Activated CD4-positive, alpha-beta T cell treated with anti-CD3 and anti-CD28 coated beads, Interleukin-2, amount 50 U/mL, for 16 hours (primary cell): ENCODE data around the gene GOLT1B.

ENCODE experiments used
- DNase-seq: peaks from one replicate; pipeline ENCODE4 v3.0.0-alpha.2; 2020

GOLT1B gene

DNA sequence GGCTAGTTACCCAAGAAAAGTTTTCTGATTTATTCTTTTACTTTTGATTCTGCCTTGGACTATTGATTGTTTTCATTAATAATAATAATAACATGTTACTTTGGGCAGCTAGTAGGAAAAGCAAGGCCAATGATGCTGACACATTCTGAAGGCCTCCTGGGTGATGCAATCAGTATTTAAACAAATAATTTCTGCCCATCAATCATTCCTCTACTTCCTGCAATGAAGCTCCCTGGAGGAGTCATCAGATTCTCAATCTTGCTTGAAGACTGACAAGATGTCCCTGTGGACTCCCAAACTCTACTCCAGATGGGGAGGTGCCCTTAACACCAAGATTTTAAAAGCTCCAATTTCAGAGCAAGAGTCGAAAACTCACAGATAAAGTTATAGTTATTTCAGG, 24.5 kb downstream of the GOLT1B start, which contains the start of gene SPX:
SPX (plus strand) TSS at position 244 of the 400 bp plus-strand sequence. CDS start 177 bp downstream, outside the sequence.
- DNase-seq, result no peak

DNA sequence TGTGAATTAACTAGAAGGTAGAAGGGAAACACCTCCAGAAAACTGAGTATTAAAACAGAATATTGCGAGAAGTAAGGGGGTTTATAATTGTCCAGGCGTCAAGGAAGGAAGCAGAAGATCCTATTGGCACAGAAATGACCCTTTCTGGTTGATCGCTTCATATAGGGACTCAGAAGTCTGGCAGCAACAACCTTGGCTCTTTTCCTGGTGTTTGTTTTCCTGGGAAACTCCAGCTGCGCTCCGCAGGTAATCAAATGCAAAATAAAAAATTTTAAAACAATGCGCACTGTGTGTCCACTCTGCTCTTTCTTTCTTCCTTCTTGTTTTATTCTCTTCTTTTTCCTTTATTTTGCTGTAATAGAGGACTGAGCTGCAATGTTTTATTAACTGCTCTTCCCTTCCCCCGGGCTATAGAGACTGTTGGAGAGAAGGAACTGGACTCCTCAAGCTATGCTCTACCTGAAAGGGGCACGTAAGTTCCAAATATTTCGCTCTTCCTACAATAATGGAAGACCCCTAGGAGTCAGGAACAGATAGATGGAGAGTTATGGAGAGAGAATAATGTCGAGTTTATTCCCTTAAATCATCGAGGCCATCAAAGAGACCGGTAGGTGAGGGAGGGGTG, 25.2 kb downstream of the GOLT1B start:
- DNase-seq, result no peak

- peak; percentile 70 for DNase-seq
Observed at GRCh38 chr12:21527451-21528180, 26.0 kb downstream of the GOLT1B start.

DNA sequence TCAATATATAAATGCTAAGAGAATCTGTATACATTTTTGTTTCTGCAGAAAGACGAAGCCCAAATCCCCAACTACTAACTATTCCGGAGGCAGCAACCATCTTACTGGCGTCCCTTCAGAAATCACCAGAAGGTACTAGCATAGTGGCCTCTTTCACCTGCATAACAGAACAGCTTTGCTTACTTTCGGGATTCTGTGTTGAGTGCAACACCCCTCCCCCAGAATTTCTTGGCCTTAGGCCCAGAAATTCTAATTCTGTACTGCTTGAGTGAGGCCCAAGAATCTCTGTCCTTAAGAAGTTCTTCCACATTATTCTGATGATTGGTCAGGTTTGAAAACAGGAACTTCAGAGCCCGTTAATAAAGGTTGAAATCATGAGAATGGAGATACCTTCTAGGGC, 27.4 kb downstream of the GOLT1B start:
- no peak for DNase-seq

- DNase-seq, result no peak
Observed at GRCh38 chr12:21529456-21529855, 27.9 kb downstream of the GOLT1B start.

GRCh38 chr12:21538061-21538653, 36.6 kb downstream of the GOLT1B start:
- no peak for DNase-seq

DNA sequence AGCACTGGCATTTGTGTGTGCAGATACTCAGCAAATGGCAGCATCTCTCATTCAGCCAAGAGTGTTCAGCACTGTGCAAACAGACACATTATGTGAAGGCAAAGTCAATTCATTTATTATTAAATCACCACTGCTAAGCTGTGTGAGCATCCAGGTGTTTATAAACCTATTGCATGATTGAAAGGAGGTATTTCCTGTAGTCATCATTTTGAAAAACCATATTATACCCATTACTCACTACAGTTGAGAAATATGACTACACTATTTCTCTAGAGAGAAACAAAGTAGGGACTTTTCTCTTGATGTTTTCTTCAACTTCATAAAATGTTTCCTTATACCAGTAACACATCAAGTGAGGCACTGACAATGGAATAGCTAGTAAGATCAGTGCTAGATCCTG, 38.2 kb downstream of the GOLT1B start:
- DNase-seq, result peak; percentile 59

DNA sequence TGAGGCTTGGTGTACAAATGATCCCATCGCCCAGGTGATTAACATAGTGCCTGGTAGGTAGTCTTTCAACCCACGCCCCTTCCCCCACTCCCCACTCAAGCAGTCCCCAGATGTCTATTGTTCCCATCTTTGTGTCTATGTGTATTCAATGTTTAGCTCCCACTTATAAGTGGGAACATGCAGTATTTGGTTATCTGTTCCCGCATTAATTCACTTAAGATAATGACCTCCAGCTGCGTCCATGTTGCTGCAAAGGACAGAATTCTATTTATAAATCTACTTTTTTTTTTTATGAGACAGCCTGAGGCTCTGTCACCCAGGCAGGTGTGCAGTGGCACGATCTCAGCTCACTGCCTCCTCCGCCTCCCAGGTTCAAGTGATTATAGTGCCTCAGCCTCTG, 40.2 kb downstream of the GOLT1B start:
- DNase-seq, result no peak

DNA sequence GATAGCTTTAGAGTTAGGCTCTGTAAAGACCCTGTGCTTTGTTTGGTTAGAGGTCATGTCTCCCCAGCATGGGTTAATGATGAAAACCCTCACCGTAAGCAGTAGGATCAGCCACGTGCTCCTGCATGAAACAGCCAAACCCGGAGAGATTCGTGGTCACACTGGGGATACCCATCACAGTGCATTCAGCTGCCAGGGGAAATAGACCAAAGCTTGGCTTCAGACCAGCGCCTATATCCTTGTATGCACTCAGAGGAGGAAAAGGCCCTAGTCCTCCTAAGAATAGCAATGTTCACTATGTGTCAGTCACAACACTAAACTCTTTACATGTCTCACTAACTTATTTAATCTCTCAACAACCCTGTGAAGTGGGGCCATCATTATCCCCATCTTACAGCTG, 40.8 kb downstream of the GOLT1B start:
- no peak for DNase-seq

GRCh38 chr12:21543151-21543550, 41.6 kb downstream of the GOLT1B start:
- DNase-seq, result no peak

DNA sequence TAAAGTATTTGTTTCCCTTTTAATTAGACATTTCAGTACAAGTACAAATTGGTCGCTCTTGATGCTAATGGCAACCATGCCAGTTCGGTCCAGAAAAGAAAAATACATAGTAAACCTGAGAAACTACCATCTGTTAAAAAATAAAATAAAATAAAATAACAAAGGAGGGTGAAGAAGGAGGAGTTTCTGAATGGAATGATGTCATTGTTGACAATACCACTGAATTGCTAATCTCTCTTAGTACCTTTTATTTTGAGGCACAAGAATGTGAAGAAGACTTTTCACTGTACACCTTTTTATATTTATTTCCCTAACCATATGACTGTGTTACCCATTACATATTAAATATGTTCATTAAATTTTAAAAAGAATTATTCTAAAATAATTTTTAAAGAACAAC, 44.0 kb downstream of the GOLT1B start:
- DNase-seq, result no peak

DNA sequence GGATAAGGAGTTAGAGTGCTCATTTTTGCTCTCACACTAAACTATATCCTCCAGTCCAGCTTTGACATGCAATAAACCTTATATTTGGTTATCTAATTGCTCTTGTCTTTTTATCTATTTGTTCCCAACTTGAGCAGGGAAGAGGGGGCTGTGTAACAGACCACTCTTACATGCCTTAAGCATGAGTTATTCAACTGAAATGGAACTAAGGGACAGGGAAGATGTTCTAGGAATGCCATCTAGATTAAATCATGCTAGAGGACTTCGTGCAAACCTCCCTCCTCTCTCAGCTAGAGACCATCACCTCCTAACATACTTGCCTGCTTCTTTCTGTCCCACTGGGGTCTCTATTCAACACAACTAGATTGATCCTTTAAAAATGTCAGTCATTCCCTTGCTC, 45.1 kb downstream of the GOLT1B start:
- no peak for DNase-seq

- no peak for DNase-seq
Observed at GRCh38 chr12:21547437-21547836, 45.8 kb downstream of the GOLT1B start.

DNA sequence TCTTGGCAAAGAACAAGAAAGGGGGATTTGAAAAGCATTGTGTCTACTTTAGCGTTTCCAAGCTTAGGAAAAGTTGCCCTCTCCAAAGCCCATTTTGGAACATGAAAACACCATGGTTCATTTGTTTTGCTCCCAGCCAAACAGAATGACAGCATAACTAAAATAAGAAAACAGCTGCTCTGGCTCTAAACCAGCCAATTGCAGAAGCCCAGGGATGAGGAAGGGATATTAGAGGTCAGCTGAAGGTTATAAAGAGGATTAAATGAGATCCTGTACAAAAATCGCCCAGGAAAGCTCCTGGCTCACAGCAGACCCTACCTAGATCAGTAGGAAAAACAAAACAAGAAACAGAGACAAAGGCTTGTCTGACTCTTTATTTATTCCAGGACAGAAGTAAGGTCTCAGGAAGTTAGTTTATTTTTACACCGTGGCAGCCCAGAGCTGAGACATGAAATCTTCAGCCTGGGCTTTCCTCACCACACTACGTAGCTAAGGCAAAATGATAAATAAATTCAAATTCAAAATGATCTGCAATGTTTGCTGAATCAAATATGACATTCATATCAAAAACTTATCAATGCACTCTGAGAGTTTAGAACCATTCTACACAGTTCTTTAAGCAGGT, 50.4 kb downstream of the GOLT1B start:
- no peak for DNase-seq

DNA sequence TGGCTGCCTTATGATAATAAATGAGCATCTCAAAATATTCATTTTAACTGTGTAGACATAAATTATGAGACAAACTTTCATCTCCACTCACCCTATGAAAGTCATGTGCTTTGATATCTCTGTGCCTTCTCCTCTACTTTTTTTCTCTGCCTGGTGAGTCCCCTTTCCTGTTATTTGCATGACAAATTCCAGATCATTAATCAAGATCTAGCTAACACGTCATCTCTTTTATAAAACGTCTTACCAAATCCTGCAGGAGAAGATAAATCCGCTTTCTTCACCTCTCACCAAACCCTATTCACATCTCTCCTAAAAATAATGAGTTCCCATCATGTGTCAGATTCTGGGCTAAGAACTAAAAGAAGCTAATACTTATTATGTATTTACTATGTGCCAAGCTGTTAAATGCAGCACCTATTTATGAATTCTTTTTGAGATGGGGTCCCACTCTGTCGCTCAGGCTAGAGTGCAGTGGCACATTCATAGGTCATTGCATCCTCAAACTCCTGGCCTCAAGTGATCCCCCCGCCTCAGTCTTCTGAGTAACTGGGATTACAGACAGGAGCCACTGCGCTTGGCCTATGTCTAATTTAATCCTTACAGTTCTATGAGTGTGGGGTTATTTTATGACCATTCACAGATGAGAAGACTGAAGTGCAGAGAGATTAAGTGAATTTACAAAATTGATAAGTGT, 51.2 kb downstream of the GOLT1B start:
- no peak for DNase-seq

DNA sequence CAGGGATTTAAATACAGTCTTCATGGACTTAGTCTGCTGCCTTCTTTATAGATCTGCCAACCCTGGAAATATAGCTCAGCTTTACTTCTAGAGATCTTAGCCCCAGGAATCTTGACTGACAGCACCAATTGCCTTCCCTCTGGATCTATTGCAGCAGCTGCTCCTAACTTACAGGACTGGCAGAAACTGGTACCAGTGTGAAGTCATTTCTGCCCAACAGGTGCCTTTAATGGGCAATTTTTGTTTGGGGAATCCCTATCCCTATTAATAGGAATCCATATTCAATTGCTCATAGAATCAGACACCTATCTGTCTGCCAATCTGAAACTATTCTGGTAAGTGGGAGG, 51.7 kb downstream of the GOLT1B start:
- DNase-seq, result no peak

- DNase-seq, result no peak
Observed at GRCh38 chr12:21558100-21558679, 56.6 kb downstream of the GOLT1B start.

- DNase-seq, result peak; percentile 49
Observed at GRCh38 chr12:21559855-21560569, 58.4 kb downstream of the GOLT1B start.

GRCh38 chr12:21561158-21561557, 59.6 kb downstream of the GOLT1B start:
- peak; percentile 63 for DNase-seq

DNA sequence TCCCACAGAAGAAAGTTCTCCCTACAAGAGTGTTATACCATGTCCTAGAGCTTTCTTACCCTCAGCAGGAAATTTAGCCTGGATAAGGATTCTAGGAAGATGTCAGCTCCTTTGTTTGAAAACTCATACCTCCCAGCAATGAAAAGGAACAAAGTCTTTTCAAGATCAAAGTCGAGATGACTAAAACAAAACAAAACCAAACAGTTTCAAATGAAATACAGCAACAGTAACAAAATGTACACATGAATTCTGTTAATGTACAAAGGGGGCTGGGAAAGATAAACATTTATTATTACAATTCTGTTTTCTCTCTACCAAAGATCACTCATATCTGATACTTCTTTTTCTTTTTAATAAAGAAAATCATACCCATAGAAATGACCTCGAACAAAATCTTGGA, 61.3 kb downstream of the GOLT1B start:
- no peak for DNase-seq

- no peak for DNase-seq
Observed at GRCh38 chr12:21566223-21566906, 64.8 kb downstream of the GOLT1B start.
